ENCODE measurements around the gene RNF11. TPM values are rescaled to one million over a fixed set of nuclear protein-coding genes. Genes with fewer than 3 reads are reported as not detected.
"Not testable (repeated sequence)": the region's sequence is repeated elsewhere in the genome, so short reads cannot be mapped to it uniquely, and the experiment has no call there.

The RNF11 gene
- total RNA-seq, 1 donor from 2014 or later: 94.0 TPM

DNA sequence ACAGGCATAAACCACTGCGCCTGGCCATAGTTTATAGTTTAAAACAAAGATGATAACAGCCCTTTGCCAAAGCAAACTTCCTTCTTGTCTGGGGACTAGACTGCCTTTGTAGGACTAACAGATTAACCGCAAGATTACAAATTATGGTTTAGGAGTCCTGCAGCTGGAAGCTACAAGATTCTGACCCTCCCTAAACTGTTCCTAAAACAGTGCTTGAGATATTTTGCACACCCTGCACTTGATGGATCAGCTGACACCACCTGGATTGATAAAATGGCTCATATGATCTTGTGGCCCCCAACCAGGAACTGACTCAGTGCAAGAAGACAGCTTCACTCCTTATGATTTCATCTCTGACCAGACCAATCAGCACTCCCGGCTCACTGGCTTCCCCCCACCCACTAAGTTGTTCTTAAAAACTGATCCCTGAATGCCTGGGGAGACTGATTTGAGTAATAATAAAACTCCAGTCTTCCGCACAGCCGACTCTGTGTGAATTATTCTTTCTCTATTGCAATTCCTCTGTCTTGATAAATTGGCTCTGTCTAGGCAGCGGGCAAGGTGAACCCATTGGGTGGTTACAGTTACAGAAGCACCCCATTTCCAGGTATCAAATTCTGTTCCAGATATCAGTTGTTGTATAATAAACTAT lies 13.8 kb upstream of the RNF11 start:
- DNase-seq (no peak), ATAC-seq (no peak)
- no peaks in the 10 kb centered on the region for H3K27me3 ChIP-seq
- no peak overlapping the region for H3K4me3 ChIP-seq
- H3K9me3 ChIP-seq: no peaks in the 10 kb centered on the region
- H3K36me3 ChIP-seq: no peaks in the 10 kb centered on the region
- no peaks in the 10 kb centered on the region for H3K4me1 ChIP-seq
- TF ChIP-seq CTCF (IDR thresholded peaks at IDR 0.05): no peak
- no peak overlapping the region for H3K27ac ChIP-seq
- intact Hi-C loops (cut with DNase I): no loop called here

GRCh38 chr1:51222809-51223208 lies 13.3 kb upstream of the RNF11 start:
- Histone ChIP-seq H3K27me3 (no peaks in the 10 kb centered on the region), H3K9me3 (no peaks in the 10 kb centered on the region), H3K27ac (no peak overlapping the region), H3K36me3 (no peaks in the 10 kb centered on the region), H3K4me1 (no peaks in the 10 kb centered on the region), H3K4me3 (no peak overlapping the region)
- TF ChIP-seq CTCF (IDR thresholded peaks at IDR 0.05): no peak
- no peak for DNase-seq
- no peak for ATAC-seq
- intact Hi-C loops (cut with DNase I): no loop called here

DNA sequence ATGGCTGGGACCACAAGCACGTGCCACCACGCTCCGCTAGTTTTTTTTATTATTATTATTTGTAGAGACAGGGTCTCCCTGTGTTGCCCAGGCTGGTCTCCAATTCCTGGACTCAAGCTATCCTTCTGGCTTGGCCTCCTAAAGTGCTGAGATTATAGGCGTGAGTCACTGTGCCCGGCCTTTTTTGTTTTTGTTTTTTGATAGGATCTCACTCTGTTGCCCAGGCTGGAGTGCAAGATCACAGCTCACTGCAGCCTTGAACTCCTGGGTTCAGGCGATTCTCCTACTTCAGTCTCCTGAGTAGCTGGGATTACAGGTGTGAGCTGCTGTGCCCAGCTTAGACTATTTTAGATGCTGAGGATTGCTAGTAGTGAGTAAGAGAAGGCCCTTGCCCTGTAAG lies 11.8 kb upstream of the RNF11 start:
- Histone ChIP-seq H3K4me1 (no peaks in the 10 kb centered on the region), H3K27me3 (no peaks in the 10 kb centered on the region), H3K27ac (no peak overlapping the region), H3K36me3 (no peaks in the 10 kb centered on the region), H3K4me3 (no peak overlapping the region), H3K9me3 (no peaks in the 10 kb centered on the region)
- intact Hi-C loops (cut with DNase I): no loop called here
- no peak for TF ChIP-seq CTCF (IDR thresholded peaks at IDR 0.05)
- ATAC-seq (no peak), DNase-seq (no peak)

- H3K4me1 ChIP-seq; H3K9me3 ChIP-seq; intact Hi-C loops (cut with DNase I); ATAC-seq; H3K27me3 ChIP-seq; H3K4me3 ChIP-seq; H3K36me3 ChIP-seq; DNase-seq; H3K27ac ChIP-seq: not testable (repeated sequence)
Measured at GRCh38 chr1:51227231-51227960, 8.7 kb upstream of the RNF11 start.

DNA sequence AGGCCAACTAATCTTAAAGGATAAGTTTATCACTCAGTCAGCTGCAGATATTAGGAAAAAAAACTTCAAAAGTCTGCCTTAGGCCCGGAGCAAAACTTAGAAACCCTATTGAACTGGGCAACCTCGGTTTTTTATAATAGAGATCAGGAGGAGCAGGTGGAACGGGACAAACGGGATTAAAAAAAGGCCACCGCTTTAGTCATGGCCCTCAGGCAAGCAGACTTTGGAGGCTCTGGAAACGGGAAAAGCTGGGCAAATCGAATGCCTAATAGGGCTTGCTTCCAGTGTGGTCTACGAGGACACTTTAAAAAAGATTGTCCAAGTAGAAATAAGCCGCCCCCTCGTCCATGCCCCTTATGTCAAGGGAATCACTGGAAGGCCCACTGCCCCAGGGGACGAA lies 7.6 kb upstream of the RNF11 start:
- H3K36me3 ChIP-seq: not testable (repeated sequence)

GRCh38 chr1:51230501-51231078 lies 5.5 kb upstream of the RNF11 start:
- intact Hi-C loops (cut with DNase I): no loop called here
- no peak for ATAC-seq
- DNase-seq: no peak
- Histone ChIP-seq H3K36me3 (no peaks in the 10 kb centered on the region), H3K27ac (no peak overlapping the region), H3K4me1 (peaks cover 11% of the 10 kb centered on the region), H3K27me3 (no peaks in the 10 kb centered on the region), H3K4me3 (no peak overlapping the region), H3K9me3 (no peaks in the 10 kb centered on the region)
- TF ChIP-seq CTCF (IDR thresholded peaks at IDR 0.05): no peak

More for the DNA sequence above, 7.6 kb upstream of the RNF11 start:
- H3K4me3 ChIP-seq; DNase-seq; H3K27me3 ChIP-seq; intact Hi-C loops (cut with DNase I); ATAC-seq; H3K4me1 ChIP-seq; H3K9me3 ChIP-seq; H3K27ac ChIP-seq: not testable (repeated sequence)
